Activated CD4-positive, alpha-beta T cell treated with anti-CD3 and anti-CD28 coated beads, Interleukin-2, amount 50 U/mL, for 1 hour (primary cell): ENCODE data around the gene CLEC20A.

Experiments used
- DNase-seq: peaks from one replicate; pipeline ENCODE4 v3.0.0-alpha.2; 2020

Gene CLEC20A

GRCh38 chr1:178498896-178499675, 2.3 kb upstream of the CLEC20A start:
- DNase-seq = no peak

GRCh38 chr1:178497903-178498478, 1.2 kb upstream of the CLEC20A start:
- DNase-seq = no peak

DNA sequence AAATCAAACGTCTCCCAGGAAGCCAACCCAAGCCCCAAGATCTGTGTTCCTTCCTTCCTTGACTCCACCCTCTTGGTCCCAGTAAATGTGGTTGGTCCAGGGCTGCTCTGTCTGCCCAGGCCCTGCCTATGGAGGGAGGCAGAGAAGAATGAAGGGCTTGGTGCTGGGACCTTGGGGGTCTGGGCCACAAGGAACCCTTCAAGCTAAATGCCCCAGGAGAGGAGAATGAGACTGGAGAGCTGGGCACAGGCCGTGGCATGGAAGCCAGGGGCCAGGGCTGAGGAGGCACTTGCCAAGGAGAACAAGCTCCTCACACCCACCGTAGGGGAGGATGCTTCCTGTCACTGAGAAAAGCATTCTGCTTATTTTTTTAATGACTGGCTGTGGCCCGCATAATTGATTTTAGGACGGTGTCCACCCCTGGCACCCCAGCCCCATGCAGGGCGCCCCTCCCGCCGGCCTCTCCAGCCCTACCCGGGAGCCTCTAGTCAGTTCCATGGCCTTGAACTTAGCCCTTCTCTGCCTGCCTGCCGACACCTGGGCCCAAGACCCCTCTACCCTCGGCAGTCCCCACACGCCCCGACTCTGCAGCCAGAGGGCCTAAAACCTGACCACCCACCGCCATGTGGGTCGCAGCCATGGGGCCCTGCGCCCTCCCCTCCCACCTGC, 889 bp downstream of the CLEC20A start:
- DNase-seq = no peak

GRCh38 chr1:178495158-178495557, 1.6 kb downstream of the CLEC20A start:
- DNase-seq = no peak

- no peak for DNase-seq
Measured at GRCh38 chr1:178494569-178494971, 2.2 kb downstream of the CLEC20A start.

GRCh38 chr1:178493301-178493741, 3.4 kb downstream of the CLEC20A start:
- DNase-seq = no peak

DNA sequence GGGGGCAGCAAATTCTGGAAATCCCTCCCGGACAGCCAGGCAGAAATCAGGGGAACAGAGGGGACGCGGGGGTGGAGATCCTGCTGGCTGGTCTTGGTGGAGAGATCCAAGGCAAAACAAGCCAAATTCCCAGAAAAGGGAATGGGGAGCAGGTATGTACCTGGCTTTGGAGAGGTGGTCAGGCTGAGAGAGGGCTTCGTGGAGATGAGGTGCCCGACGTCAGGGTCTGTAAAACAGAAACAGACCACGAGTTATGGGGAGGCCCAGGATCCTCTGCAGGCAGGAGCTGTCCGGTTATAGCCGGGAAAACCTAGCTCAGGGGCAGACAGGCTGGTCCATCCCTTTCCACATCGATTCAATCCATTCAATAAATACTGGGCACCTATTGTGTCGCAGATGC, 4.4 kb downstream of the CLEC20A start:
- no peak for DNase-seq

DNA sequence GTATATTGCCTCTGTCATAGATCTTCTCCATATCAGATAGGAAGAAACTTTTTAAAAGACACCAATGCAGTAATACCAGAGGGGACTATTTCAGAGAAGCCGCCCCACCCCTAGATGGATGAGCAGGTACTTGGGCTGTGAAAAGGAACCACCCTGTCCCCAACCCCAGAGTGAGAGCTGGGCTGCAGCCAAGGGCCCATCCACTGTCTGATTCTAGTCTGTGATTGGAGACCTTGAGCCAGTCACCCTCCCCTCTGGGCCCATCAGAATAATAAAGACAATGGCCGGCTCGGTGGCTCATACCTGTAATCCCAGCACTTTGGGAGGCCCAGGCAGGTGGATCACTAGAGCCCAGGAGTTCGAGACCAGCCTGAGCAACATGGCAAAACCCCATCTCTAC, 5.0 kb downstream of the CLEC20A start:
- DNase-seq = no peak

DNA sequence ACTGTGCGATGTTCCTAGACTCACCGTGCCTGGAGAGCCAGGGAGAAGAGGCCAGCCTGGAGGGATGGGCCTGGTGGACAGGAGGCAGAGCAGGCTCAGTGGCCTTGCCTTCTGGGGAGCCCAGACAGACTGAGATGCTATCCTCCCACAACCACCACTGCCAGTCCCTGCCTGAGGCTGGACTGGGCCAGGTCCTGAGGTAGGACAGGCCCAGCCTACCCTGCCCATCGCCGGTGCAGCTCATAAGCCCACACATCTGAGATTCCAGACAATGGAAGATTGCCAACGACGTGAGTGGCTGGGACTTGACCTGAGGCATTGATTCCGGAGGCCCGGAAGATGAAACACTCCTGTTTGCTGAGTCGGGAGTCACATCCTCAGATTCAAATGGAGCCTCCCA, 5.8 kb downstream of the CLEC20A start:
- no peak for DNase-seq

GRCh38 chr1:178490136-178490535, 6.6 kb downstream of the CLEC20A start:
- no peak for DNase-seq

- DNase-seq = no peak
Measured at GRCh38 chr1:178489399-178489798, 7.4 kb downstream of the CLEC20A start.

GRCh38 chr1:178488393-178488792, 8.4 kb downstream of the CLEC20A start:
- no peak for DNase-seq

- DNase-seq = no peak
Measured at GRCh38 chr1:178487070-178487615, 9.6 kb downstream of the CLEC20A start.

GRCh38 chr1:178486100-178487069, 10.4 kb downstream of the CLEC20A start:
- no peak for DNase-seq

DNA sequence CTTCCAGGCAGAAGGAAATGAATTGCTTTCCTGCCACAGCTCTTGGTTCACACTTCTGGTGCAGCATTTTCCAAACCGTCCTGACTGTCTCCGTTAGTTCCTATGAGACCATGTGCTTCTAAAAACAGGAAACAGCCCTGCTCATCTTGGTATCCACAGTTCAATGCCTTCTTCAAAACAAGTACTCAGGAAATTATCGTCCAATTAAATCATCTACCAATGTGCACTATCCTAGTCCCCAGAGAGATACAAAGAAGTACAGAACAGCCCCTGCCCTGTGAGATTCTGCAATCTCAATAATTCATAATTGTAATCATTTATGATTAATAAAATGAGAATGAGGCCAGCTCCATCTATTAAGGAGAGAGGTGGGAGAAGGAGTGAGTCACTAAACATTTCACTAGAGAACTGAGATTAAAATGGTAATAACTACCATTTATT, 11.2 kb downstream of the CLEC20A start:
- DNase-seq = no peak

- no peak for DNase-seq
Measured at GRCh38 chr1:178484698-178485225, 12.0 kb downstream of the CLEC20A start.

- DNase-seq = no peak
Measured at GRCh38 chr1:178483251-178483957, 13.4 kb downstream of the CLEC20A start.

- DNase-seq = no peak
Measured at GRCh38 chr1:178477841-178478240, 18.9 kb downstream of the CLEC20A start.

- no peak for DNase-seq
Measured at GRCh38 chr1:178477373-178477772, 19.4 kb downstream of the CLEC20A start.

- DNase-seq = no peak
Measured at GRCh38 chr1:178472531-178472930, 24.2 kb downstream of the CLEC20A start.

- no peak for DNase-seq
Measured at GRCh38 chr1:178470411-178470960, 26.3 kb downstream of the CLEC20A start.
